Esophagus mucosa (tissue), 1 donor: ENCODE measurements around the gene RHOT1. TPM values are rescaled to one million over a fixed set of nuclear protein-coding genes. Genes with fewer than 3 reads are reported as not detected.
"Not testable (repeated sequence)": the region's sequence is repeated elsewhere in the genome, so short reads cannot be mapped to it uniquely, and the experiment has no call there.

ENCODE experiments used
- ATAC-seq: fragments of 200-7000 bp; cut with Tn5 transposase; one replicate; pipeline ENCODE4 v1.9.1; 2020
- total RNA-seq: library from RNA; stranded (reverse); gene quantifications from one replicate; pipeline ENCODE4 v1.2.4, GENCODE V29; 2023
- donor health status: DM: yes; HTN: yes; CAD: no.

Gene RHOT1
- total RNA-seq = 16.2 TPM

DNA sequence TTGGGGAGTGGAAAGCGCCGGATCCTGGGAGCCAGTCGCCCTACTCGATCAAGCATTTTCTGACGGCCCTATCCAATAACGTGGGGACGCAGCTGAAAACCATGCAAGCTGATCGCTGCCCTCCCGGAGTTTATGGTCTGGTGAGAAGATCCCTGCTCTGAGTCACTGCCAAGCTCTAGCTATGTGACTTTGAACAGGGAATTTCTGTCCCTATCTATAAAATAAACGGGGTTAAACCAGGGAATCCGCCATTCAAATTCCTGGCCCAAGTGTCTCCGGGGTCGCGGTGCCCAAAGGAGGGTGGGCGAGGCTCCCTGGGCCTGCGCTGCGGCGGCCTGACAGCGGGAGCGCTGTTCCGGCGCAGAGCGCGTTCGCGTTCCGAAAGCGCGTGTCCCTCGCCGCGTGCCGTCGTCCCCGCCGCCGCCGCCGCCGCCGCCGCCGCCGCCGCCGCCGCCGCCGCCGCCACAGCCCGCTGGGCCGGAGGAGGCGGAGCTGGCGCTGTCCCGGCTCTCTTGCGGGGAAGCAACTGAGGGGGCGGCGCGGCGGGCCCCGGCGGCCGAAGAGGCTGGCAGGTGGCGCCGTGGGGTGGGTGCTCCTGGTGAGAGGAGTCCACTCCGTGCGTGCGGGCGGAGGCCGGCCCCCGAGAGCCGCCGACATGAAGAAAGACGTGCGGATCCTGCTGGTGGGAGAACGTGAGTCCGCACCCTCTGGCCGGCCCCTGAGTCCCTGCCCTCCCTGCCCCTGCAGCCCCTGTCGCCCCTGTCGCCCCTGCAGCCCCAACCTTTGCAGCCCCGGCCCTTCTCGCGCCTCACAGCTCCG is at the start of gene RHOT1:
Gene RHOT1 (plus strand): TSS at position 465 of the 819 bp plus-strand sequence. CDS start 191 bp downstream, at position 656.
- ATAC-seq = peak; percentile 61

DNA sequence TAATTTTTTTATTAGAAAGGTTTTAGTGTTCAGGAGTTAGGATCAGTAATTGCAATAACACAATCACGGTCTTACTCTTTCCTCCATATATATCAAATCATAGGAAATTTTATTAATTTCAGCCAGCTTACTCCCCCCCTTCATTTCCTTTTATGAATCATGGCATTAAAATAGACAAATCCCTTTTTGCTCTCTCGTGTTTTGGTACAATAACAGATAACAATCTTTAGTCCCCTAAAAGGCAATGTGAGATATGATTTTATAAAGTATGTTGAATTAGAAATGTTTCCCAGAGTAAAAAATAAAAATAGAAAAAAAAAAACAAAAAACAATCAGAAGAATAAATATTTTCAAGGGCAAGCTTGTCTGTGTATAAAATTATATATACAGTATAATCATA is 42.6 kb upstream of the RHOT1 start:
- ATAC-seq = no peak

DNA sequence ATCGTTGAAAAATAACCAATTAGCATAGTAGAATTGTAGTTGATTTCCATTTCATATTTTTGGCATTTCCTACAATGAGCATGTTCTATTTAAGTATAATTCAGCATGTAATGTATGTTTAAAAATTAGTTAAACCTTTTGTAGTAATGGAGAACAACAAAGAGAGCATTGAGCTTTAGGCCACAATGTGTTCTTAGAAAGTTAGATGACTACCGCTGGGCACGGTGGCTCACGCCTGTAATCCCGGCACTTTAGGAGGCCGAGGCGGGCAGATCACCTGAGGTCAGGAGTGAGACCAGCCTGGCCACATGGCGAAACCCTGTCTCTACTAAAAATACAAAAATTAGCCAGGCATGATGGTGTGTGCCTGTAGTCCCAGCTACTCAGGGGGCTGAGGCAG is 42.0 kb upstream of the RHOT1 start:
- ATAC-seq = not testable (repeated sequence)

DNA sequence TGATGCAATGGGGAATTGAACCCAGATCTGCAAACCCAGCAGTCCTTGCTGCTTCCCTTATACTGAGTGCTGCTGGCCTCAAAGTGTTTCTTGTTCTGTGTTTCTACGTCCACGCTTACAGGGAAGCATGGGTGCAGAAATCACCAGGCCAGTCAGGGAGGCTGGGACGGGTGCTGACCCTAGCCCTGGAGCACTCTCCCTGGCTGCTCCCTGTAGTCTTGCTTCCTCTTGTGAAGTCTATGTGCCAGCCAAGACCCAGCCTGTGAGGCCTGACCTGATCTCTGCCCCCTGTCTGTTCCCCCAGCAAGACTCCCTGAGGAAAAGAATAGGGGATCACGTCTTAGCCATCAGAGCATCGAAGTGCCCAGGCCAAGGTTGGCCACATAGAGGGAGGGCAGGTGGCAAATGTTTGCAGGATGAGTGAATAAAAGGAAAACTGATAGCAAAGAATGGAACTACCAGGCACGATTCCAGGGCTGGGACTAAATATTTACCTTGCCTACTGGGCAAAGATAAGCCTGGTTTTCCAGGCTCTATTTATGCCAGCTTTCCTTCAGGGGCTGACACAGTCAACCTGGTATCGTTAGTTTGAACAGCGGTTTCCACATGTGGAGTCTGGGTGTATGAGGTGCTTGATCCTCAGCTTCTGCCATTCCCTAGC is 41.2 kb upstream of the RHOT1 start:
- no peak for ATAC-seq

DNA sequence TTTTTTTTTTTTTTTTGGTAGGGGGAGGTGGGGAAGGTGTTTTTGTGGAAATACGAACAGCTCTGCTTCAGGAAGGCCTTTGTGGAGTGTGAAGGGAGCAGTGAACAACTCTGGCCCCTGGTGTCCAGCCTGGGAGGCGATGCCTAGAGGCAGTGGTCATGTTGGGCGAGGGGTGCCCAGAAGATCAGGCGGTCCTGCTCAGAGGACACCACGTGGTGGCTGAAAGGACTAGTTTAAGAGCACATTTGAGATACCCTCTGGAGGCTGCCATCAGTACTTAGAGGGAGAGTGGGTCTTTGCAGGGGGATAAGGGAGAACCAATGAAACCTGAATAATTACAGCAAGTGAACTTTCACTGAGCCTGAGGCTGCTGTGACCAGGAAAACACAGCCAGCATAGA is 40.1 kb upstream of the RHOT1 start:
- no peak for ATAC-seq

DNA sequence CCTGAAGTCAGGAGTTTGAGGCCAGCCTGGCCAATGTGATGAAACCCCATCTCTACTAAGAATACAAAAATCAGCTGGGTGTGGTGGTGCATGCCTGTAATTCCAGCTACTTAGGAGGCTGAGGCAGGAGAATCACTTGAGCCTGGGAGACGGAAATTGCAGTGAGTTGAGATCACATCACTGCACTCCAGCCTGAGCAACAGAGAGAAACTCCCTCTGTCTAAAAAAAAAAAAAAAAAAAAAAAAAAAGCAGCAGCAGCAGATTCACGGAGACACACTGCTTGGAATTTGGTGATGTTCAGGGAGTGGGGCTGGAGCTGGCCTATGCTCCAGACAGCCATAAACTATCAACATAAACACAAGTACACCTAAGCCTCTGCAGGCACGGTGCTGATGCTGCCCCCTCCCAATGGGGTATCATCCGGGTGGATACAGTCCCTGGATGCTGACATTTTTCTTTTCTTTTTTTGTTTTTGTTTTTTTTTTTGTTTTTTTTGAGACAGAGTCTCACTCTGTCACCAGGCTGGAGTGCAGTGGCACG is 39.6 kb upstream of the RHOT1 start:
- ATAC-seq = no peak

DNA sequence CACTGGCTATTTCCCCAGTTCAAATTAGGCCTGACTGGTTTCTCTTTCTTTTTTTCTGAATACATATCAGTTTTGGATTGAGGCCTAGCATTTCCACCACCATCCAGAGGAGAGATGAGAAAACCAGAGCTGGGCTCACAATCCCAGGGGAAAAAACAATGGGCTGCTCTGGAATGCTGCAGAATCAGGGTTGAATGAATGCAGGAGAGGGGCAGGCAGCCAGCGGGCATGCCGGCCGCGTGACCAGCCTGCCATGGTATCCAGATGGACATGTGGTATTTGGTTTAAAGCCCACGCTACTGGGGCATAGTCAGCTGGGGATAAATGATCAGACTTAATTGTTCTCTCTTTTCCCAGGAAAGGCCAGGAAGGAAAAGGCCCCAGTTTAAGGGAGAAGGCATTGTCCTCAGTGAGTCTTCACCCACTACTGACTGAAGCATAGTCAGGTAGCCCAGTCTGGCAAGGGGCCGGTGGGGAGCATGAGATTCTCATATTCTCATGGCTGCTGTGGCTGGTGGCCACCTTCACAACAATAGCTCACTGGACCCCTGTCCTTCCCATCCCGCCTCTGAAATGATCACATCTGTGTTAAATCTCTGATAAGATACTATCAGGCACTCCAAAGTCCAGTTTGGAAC is 38.7 kb upstream of the RHOT1 start:
- no peak for ATAC-seq

DNA sequence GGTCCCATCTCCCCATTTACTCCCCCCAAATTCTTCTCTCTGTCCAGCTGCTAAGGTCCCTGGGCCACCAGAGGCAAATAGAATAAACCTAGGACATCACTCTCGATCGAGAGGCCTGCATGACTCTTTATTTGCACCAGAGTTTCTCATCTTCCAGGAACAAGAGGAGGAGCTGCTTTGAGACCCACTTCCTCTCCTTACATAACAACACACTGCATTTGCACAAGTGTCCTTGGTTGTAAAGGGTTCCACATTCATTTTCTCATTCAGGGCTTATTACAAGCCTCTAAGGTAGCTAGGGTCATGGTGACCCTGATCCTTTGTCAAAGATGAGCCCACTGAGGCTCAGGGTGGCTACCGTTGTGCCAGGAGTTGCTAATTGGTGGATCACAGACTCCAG is 38.1 kb upstream of the RHOT1 start:
- ATAC-seq = no peak

DNA sequence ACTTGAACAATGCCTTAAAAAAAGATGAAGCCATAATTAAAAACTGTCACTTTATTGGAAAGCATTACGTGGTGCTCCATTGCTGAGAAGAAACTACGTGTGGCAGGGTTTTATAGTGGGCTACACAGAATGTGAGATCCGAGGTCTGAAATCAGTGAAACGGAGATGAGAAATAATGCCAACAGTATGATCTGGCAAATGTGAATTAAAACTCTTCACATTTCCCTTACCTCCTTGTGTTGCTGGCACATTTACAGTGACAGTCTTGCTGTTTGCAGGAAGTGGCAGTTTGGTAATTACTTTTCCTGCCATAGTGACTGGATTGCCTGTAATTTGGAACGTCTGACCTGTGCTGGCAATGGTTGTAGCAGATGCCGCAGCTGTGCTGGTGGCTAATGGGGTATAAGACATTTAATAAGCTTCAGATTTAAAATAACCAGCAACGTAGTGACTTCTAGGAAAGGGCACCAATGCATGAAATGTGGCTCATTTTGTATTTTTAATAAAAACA is 35.8 kb upstream of the RHOT1 start:
- ATAC-seq = not testable (repeated sequence)

DNA sequence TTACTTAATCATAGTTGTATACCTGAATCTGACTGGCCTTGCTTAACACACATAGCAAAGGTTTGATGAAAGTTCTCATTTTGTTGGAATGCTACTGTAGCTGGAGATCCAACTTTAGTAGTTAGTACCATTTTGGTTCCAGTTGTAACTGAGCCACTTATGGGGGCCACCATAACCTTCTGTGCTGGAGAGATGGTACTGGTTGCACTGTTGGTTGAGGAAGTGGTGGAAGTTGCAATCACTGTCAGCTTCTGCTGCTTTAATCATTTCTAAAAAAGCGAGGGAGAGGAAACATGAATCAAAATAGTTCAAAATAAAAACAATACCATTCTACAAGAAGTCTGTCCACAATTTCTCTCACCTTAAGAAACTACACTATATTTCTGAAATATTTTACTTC is 35.1 kb upstream of the RHOT1 start:
- not testable (repeated sequence) for ATAC-seq

DNA sequence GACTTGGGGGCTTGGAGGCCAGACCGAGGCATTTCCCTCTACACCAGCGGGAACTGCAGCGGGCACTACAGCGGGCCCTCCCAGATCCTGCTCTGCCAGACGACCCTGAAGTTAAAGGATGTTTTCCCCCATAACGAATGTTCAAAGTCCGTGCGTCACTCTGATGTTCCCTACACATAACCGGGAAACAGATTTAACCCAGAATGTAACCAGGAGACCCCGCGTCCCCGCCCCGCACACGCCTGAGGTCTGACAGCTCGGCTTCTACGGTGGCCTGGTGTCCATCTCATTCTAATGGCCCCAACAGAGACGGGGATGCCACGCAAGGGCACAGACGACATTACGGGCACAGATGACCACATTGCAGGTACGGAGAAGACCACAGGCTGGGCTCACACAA is 31.7 kb upstream of the RHOT1 start:
- ATAC-seq = no peak

DNA sequence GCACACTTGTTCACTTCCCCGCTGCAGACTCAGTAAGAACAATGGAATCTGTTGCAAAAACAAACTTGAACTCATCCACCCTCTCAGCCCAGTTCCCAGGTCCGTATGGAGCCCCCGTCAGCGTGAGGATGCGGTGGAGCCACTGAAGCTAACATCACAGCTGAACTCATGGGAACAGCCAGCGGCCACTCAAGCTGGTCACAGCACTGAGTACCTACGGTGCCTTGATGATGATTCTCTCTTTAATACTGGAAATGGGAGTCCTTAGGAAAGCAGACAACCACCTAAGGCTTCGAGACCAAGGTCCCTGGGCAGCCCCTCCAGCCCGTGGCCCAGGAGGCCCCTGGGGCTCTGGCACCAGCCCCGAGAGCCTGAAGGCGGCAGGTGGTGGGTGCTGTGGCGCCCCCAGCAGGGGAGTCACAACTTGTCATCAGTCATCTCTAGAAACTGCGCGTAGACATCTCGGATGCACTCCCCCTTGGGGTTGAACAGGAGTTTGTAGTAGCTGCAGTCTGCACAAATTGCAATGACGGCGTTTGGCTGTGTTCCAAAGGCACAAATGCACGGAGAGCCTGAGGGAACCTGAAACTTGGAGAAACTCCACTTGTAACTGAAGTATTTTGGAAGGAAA is 31.0 kb upstream of the RHOT1 start:
- peak; percentile 48 for ATAC-seq

DNA sequence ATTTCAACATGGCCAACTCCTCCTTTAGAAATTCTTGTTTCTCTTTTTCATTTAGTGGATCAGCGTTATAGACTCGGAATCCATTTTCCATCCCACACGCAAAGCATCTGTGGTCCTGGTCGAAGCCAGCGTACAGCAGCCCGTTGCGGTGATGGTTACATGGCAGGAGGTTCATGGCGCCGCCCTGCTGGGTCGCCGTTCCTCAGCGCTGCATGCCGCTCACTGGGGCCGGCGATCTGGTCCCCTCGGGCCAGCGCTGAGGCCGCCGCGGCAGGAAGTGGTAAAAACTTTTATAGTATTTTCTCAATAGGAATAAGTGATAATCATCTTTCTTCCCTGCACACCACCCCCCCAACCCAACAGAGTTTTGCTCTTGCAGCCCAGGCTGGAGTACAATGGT is 29.9 kb upstream of the RHOT1 start:
- ATAC-seq = no peak

DNA sequence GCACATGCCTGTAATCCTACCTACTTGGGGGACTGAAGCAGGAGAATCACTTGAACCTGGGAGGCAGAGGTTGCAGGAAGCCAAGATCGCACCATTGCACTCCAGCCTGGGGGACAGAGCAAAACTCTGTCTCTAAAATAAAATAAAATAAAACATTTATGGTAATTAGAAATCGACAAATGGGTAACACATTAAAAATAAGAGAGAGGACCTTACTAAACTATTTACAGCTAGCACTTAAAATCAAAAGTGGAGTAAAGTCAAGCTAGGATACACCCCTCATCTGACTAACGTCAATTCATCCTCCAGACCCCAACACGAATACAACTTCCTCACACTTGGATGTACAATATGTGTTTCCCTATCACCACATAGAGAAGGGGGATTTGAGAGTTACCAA is 27.8 kb upstream of the RHOT1 start:
- no peak for ATAC-seq

DNA sequence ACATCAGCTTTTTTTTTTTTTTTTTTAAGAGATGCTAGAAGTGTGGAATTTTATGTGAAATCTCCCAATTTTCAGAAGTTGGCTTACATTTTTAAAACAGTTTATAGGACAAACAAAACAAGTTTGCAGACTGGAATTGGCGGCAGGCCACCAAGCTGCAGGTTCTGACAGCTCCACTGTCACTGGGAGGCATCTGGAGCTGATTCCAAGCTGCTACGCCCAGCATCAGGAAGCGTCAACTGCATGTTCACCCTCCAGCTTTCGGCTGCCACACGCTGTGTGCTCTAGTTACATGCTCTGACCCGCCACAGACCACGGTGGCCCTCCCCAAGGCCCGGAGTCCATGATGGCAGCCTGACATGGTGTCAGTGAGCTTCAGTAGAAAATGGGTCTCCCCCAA is 26.8 kb upstream of the RHOT1 start:
- ATAC-seq = peak; percentile 83

DNA sequence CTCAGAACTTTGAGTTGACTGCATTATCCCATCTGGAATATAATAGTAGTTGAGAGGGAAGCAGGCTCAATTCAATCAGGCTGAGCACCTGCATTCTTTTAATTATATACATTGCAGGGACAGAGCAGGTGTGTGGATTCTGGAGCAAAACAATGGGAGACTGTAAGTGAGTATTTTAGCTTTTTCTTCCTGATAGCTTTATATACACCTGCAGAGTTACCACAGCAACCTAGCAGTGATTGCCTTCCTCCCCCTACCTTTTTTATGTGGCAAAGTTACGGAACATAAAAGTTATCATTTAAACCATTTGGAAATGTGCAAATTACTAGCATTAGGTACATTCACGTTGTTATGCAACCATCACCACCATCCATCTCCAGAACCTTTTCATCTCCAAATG is 25.4 kb upstream of the RHOT1 start:
- no peak for ATAC-seq

DNA sequence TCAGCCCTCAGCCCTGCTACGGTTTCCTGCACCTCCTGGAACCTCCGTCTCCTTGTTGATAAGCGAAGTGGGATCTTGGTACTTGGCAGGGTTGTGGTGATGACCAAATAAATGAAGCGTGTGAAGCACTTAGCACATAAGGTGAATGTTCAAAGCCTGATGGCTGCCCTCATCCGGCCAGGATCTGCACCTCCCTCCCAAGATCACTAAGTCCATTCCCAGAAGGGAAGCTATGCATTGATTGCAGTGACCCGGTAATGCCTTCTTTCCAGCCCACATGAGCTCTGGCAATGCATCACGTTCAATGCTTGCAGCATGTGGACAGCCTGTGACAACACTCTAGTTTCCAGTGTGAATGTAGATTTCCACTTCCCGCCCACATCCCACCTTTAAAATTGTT is 24.9 kb upstream of the RHOT1 start:
- no peak for ATAC-seq

DNA sequence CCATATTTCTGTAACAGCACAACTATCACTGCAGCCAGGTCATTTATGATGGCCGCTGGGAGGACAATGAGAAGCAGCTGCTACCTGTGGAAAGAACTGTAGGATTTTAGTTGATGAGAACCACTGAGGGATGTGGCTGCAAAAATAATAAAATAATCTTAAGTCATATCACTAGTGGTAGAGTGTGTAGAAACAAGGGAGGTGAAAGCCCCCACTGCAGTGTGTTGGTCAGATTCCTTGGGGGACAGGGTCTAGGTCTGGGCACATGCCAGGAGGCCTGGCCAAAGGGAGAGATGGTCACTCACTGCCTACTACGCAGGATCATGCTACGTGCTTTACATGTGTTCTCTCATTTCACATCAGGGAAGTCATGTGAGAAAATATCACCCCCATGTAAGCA is 24.2 kb upstream of the RHOT1 start:
- ATAC-seq = not testable (repeated sequence)

DNA sequence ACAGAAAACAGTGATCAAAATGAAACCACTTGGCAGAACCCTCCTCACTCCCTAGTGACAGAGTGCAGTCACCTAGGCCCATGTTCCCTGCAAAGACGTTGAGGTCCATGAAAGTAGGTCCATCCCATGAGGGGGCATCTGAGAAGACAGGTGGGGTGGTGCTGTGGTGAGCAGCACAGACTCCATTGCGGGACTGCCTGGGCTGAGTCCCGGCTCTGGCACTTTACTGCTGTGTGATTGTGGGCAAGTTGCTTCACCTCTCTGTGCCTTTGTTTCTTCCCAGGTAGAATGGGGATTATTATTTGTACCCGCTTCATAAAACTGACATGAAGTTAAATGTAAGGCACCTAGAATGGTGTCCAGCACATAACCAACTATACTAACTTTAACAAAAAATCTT is 23.5 kb upstream of the RHOT1 start:
- ATAC-seq = no peak

DNA sequence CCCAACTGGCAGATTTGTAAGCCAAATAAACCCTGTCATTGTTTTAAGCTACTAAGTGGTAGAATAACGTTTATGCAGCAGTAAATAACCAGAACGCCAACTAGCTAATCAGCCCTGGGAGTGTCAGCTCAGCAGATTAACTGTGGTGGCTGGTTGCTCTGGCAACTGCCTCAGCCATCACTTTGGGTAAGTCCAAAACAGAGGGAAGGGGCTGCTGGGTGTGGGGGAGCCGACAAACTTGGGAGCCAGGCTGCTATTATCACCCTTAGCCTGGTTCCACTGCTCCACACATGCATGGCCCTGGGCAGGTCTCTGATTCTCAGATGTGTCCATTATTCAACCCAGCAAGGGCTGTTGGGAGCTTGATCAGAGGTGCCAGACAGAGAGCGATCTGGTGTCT is 22.2 kb upstream of the RHOT1 start:
- ATAC-seq = peak; percentile 4

DNA sequence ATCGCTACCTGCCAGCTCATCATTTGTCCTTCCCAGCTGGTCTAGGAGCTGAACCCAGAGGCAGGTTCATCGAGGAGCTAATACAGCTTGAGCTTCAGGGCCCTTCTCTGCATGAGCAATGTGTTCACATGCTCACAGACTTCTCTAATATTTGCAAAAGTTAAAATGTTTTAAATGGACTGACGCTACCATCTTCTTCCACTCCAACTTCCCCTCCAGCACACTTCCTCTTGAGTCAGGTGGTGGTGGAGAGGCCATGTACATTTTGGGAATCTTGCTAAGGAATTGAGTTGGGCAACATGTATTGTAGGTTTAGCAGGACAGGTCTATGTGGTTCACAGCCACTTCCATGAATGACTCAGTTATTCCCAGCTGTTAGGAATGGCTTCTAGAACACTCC is 21.6 kb upstream of the RHOT1 start:
- ATAC-seq = no peak

DNA sequence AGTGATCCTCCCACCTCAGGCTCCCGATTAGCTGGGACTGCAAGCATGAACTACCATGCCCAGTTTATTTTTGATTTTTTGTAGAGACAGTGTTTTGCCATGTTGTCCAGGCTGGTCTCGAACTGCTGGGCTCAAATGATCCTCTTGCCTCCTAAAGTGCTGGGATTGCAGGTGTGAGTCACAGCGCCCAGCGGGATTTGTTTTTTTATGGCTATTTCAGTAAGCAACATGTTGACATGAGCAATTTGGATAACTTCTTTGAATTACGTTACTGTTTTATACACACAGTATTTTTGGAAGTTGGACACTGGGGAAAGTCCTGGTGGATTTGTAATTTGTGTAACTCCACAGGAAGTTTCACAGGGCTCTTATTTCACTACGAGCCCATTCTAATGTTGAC is 18.5 kb upstream of the RHOT1 start:
- ATAC-seq = no peak
